ENCODE results near the gene ST3GAL3.
"Not testable (repeated sequence)": the region's sequence is repeated elsewhere in the genome, so short reads cannot be mapped to it uniquely, and the experiment has no call there.

The ST3GAL3 gene

GRCh38 chr1:43831851-43832250 lies 124.5 kb downstream of the ST3GAL3 start:
- H3K36me3 ChIP-seq (ENCODE audit: control insufficient read depth in 1 of 2, insufficient read depth in 2 of 2, low read length in 2 of 2): peaks cover 0 to 4% of the 10 kb centered on the region in 2 donors
- peaks cover 5 to 17% of the 10 kb centered on the region in 2 donors for H3K4me1 ChIP-seq (ENCODE audit: control insufficient read depth in 1 of 2, insufficient read depth in 2 of 2, low read length in 2 of 2)
- no peaks in the 10 kb centered on the region for H3K27me3 ChIP-seq (ENCODE audit: low read depth, low read length)
- H3K9me3 ChIP-seq (ENCODE audit: control insufficient read depth in 1 of 2, low read length in 2 of 2): no peaks in the 10 kb centered on the region
- H3K27ac ChIP-seq (ENCODE audit: low read length): no peak overlapping the region
- no peak overlapping the region for H3K4me3 ChIP-seq (ENCODE audit: low read depth in 1 of 2, low read length in 2 of 2)

DNA sequence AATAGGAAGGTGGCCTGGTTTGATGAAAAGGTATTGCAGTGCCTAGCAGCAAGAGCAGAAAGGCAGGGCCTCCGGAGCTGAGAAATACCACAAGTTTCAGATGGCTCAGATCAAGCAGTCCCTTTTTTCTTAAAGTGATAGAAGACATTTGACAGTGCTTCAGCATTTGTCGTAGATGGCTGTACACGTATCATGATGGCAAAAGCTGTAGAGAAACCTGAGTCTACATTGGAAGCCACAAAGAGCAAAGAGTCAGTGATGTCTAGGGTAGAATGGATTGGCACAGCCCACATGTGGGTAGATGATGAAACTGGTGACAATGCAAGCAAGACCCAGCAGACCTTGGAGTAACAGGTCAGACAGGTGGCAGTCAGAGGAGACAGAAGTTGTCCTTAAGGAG lies 124.9 kb downstream of the ST3GAL3 start:
- H3K4me3 ChIP-seq (ENCODE audit: low read depth in 1 of 2, low read length in 2 of 2): no peak overlapping the region
- peaks cover 6 to 17% of the 10 kb centered on the region in 2 donors for H3K4me1 ChIP-seq (ENCODE audit: control insufficient read depth in 1 of 2, insufficient read depth in 2 of 2, low read length in 2 of 2)
- H3K36me3 ChIP-seq (ENCODE audit: control insufficient read depth in 1 of 2, insufficient read depth in 2 of 2, low read length in 2 of 2): peaks cover 0 to 4% of the 10 kb centered on the region in 2 donors
- no peaks in the 10 kb centered on the region for H3K27me3 ChIP-seq (ENCODE audit: low read depth, low read length)
- no peak overlapping the region for H3K27ac ChIP-seq (ENCODE audit: low read length)
- H3K9me3 ChIP-seq (ENCODE audit: control insufficient read depth in 1 of 2, low read length in 2 of 2): no peaks in the 10 kb centered on the region

DNA sequence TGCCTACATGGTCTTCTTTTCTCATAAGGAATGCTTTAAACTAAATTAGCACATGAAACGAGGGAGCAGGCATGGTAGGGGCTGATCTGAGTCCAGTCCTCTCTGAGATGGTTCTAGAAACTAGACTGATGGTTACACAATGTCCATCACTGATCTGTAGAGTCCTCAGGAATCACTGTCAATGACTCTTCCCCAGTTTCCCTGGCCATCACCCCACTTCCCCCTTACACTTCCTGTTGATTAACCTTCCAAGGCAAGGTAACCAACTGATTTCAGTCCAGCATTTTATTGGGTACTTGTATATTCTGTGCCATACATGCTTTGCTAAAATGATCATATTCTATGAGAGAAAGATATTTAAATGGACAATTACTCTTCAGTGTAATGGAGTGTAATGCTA lies 125.7 kb downstream of the ST3GAL3 start:
- Histone ChIP-seq H3K36me3 (ENCODE audit: control insufficient read depth in 1 of 2, insufficient read depth in 2 of 2, low read length in 2 of 2) (peaks cover 0 to 4% of the 10 kb centered on the region in 2 donors), H3K27ac (ENCODE audit: low read length) (no peak overlapping the region), H3K27me3 (ENCODE audit: low read depth, low read length) (no peaks in the 10 kb centered on the region), H3K4me3 (ENCODE audit: low read depth in 1 of 2, low read length in 2 of 2) (no peak overlapping the region), H3K9me3 (ENCODE audit: control insufficient read depth in 1 of 2, low read length in 2 of 2) (no peaks in the 10 kb centered on the region), H3K4me1 (ENCODE audit: control insufficient read depth in 1 of 2, insufficient read depth in 2 of 2, low read length in 2 of 2) (peaks cover 10 to 21% of the 10 kb centered on the region in 2 donors)

- not testable (repeated sequence) for H3K27me3 ChIP-seq (ENCODE audit: low read depth, low read length); H3K36me3 ChIP-seq (ENCODE audit: control insufficient read depth in 1 of 2, insufficient read depth in 2 of 2, low read length in 2 of 2); H3K9me3 ChIP-seq (ENCODE audit: control insufficient read depth in 1 of 2, low read length in 2 of 2); H3K4me3 ChIP-seq (ENCODE audit: low read depth in 1 of 2, low read length in 2 of 2)
- Histone ChIP-seq H3K27ac (ENCODE audit: low read length) (peak overlapping the region; percentile 31), H3K4me1 (ENCODE audit: control insufficient read depth in 1 of 2, insufficient read depth in 2 of 2, low read length in 2 of 2) (peaks cover 10 to 21% of the 10 kb centered on the region in 2 donors)
Measured at GRCh38 chr1:43833902-43834279, 126.6 kb downstream of the ST3GAL3 start.

DNA sequence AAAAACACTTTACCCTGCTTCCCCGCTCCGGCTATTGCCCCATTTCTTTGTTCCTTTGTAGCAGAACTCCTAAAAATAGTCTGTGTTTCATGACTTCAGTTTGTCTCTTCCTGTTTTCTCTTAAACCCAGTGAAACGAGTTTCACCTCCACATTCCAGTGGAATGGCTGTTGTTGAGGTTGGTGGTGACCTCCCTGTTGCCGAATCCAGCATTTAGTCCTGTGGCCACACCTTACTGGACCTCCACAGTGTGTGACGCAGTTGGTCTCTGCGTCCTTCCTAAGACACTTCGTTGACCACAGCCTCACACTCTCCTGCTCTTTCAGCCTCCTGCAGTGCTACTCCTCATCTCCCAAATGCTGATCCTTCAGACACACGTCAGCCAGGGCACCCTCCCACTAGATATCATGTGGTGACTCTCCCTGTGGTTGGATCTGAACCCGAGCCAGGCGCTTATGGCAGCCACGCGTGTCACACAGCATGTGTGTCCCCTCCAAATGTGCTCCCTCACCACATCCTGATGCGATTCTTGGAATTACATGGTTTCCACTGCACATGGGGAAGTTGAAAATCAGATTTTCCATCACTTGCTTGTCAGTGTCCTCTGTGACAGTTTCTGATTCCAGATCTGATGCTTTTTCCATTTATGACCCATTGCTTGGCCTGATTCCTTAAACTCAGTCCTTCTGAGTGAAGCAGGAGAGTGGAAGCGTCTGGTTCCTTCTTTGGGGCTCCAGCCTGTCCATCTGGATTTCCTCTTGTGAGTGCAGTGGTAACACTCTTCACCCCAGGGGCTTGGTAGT lies 127.1 kb downstream of the ST3GAL3 start:
- Histone ChIP-seq H3K4me1 (ENCODE audit: control insufficient read depth in 1 of 2, insufficient read depth in 2 of 2, low read length in 2 of 2) (peaks cover 10 to 21% of the 10 kb centered on the region in 2 donors), H3K9me3 (ENCODE audit: control insufficient read depth in 1 of 2, low read length in 2 of 2) (no peaks in the 10 kb centered on the region), H3K36me3 (ENCODE audit: control insufficient read depth in 1 of 2, insufficient read depth in 2 of 2, low read length in 2 of 2) (peaks cover 0 to 4% of the 10 kb centered on the region in 2 donors), H3K27me3 (ENCODE audit: low read depth, low read length) (no peaks in the 10 kb centered on the region), H3K27ac (ENCODE audit: low read length) (peak overlapping the region; percentile 31), H3K4me3 (ENCODE audit: low read depth in 1 of 2, low read length in 2 of 2) (no peak overlapping the region)

GRCh38 chr1:43835082-43836021 lies 128.0 kb downstream of the ST3GAL3 start:
- no peaks in the 10 kb centered on the region for H3K27me3 ChIP-seq (ENCODE audit: low read depth, low read length)
- peaks cover 0 to 4% of the 10 kb centered on the region in 2 donors for H3K36me3 ChIP-seq (ENCODE audit: control insufficient read depth in 1 of 2, insufficient read depth in 2 of 2, low read length in 2 of 2)
- no peak overlapping the region for H3K4me3 ChIP-seq (ENCODE audit: low read depth in 1 of 2, low read length in 2 of 2)
- peaks cover 10 to 21% of the 10 kb centered on the region in 2 donors for H3K4me1 ChIP-seq (ENCODE audit: control insufficient read depth in 1 of 2, insufficient read depth in 2 of 2, low read length in 2 of 2)
- peak overlapping the region; percentile 34 for H3K27ac ChIP-seq (ENCODE audit: low read length)
- no peaks in the 10 kb centered on the region for H3K9me3 ChIP-seq (ENCODE audit: control insufficient read depth in 1 of 2, low read length in 2 of 2)

- peaks cover 0 to 4% of the 10 kb centered on the region in 2 donors for H3K36me3 ChIP-seq (ENCODE audit: control insufficient read depth in 1 of 2, insufficient read depth in 2 of 2, low read length in 2 of 2)
- no peaks in the 10 kb centered on the region for H3K9me3 ChIP-seq (ENCODE audit: control insufficient read depth in 1 of 2, low read length in 2 of 2)
- H3K27me3 ChIP-seq (ENCODE audit: low read depth, low read length): no peaks in the 10 kb centered on the region
- H3K4me3 ChIP-seq (ENCODE audit: low read depth in 1 of 2, low read length in 2 of 2): no peak overlapping the region
- H3K4me1 ChIP-seq (ENCODE audit: control insufficient read depth in 1 of 2, insufficient read depth in 2 of 2, low read length in 2 of 2): peaks cover 10 to 21% of the 10 kb centered on the region in 2 donors
- no peak overlapping the region for H3K27ac ChIP-seq (ENCODE audit: low read length)
Measured at GRCh38 chr1:43836267-43836951, 129.1 kb downstream of the ST3GAL3 start.

DNA sequence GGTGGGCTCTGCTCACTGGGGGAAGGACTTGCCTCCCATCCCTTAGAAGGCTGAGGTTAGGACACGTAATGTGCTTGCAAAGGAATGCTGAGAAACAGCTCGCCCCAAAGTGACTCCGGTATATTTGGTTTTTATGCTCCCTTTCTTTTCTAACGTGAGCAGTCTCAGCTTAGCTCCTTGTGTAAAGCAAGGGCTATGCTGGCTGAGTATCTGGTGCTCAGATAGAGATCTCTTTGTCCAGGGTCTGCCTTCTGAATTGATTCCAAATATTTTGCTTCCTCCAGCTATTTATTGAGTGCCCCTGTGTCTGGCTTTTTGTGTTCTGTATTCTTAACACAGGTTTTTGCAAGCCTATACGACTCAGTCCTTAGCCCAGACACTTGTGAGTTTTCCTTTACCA lies 131.7 kb downstream of the ST3GAL3 start:
- Histone ChIP-seq H3K4me3 (ENCODE audit: low read depth in 1 of 2, low read length in 2 of 2) (no peak overlapping the region), H3K27ac (ENCODE audit: low read length) (no peak overlapping the region), H3K9me3 (ENCODE audit: control insufficient read depth in 1 of 2, low read length in 2 of 2) (no peaks in the 10 kb centered on the region), H3K27me3 (ENCODE audit: low read depth, low read length) (no peaks in the 10 kb centered on the region), H3K4me1 (ENCODE audit: control insufficient read depth in 1 of 2, insufficient read depth in 2 of 2, low read length in 2 of 2) (peaks cover 10 to 21% of the 10 kb centered on the region in 2 donors), H3K36me3 (ENCODE audit: control insufficient read depth in 1 of 2, insufficient read depth in 2 of 2, low read length in 2 of 2) (peaks cover 3 to 15% of the 10 kb centered on the region in 2 donors)

- Histone ChIP-seq H3K27me3 (ENCODE audit: low read depth, low read length) (no peaks in the 10 kb centered on the region), H3K4me3 (ENCODE audit: low read depth in 1 of 2, low read length in 2 of 2) (no peak overlapping the region), H3K36me3 (ENCODE audit: control insufficient read depth in 1 of 2, insufficient read depth in 2 of 2, low read length in 2 of 2) (peaks cover 3 to 12% of the 10 kb centered on the region in 2 donors), H3K9me3 (ENCODE audit: control insufficient read depth in 1 of 2, low read length in 2 of 2) (no peaks in the 10 kb centered on the region), H3K4me1 (ENCODE audit: control insufficient read depth in 1 of 2, insufficient read depth in 2 of 2, low read length in 2 of 2) (peaks cover 5% of the 10 kb centered on the region in 2 donors), H3K27ac (ENCODE audit: low read length) (no peak overlapping the region)
Measured at GRCh38 chr1:43841321-43842174, 134.2 kb downstream of the ST3GAL3 start.

GRCh38 chr1:43842175-43842498 lies 134.8 kb downstream of the ST3GAL3 start:
- H3K27ac ChIP-seq (ENCODE audit: low read length): no peak overlapping the region
- peaks cover 4 to 5% of the 10 kb centered on the region in 2 donors for H3K4me1 ChIP-seq (ENCODE audit: control insufficient read depth in 1 of 2, insufficient read depth in 2 of 2, low read length in 2 of 2)
- H3K27me3 ChIP-seq (ENCODE audit: low read depth, low read length): no peaks in the 10 kb centered on the region
- H3K4me3 ChIP-seq (ENCODE audit: low read depth in 1 of 2, low read length in 2 of 2): no peak overlapping the region
- H3K9me3 ChIP-seq (ENCODE audit: control insufficient read depth in 1 of 2, low read length in 2 of 2): no peaks in the 10 kb centered on the region
- peaks cover 3 to 12% of the 10 kb centered on the region in 2 donors for H3K36me3 ChIP-seq (ENCODE audit: control insufficient read depth in 1 of 2, insufficient read depth in 2 of 2, low read length in 2 of 2)
